PC-3 (cell line): Measurements from ENCODE around the gene SLC4A5. TPM values are rescaled to one million over a fixed set of nuclear protein-coding genes. Genes with fewer than 3 reads are reported as not detected.

Source experiments
- ATAC-seq: fragments of 200-7000 bp; cut with Tn5 transposase; 2 replicates; pipeline ENCODE4 v1.9.1; 2020; ENCODE audit warnings: mild to moderate bottlenecking, moderate library complexity
- BruUV-seq: library from RNA; stranded (reverse); fragments of 400-500 nt; replicated peaks from 2 replicates; lab custom pipeline; 2021; lab: Mats Ljungman, UMichigan
- CTCF ChIA-PET: fragments of 300-600 bp; sonication (Branson Sonifier 250); formaldehyde crosslinking; loops from one replicate; lab custom pipeline; 2022; ENCODE audit warnings: antibody characterized with exemption; lab: Charles Lee
- POLR2A ChIA-PET: fragments of 300-600 bp; sonication (Branson Sonifier 250); formaldehyde crosslinking; loops from one replicate; lab custom pipeline; 2022; ENCODE audit warnings: antibody characterized with exemption; ENCODE audit not compliant: unreplicated experiment; lab: Charles Lee
- DNase-seq: peaks from one replicate; pipeline ENCODE4 v3.0.0-alpha.2; 2015
- H2AFZ ChIP-seq: fragments of 300-600 bp; sonication (generic); 2 replicates; pipeline ENCODE4 v1.6.0; 2016; ENCODE audit warnings: antibody characterized with exemption, low read length
- H3F3A ChIP-seq: fragments of 300-600 bp; sonication (generic); one replicate; pipeline ENCODE4 v1.6.0; 2017; ENCODE audit warnings: antibody characterized with exemption, low read length, control low read depth, mild to moderate bottlenecking; ENCODE audit not compliant: unreplicated experiment
- H3K27ac ChIP-seq: fragments of 300-600 bp; sonication (generic); 2 replicates; pipeline ENCODE4 v1.5.1; 2016; ENCODE audit warnings: mild to moderate bottlenecking, low read length
- H3K27me3 ChIP-seq: fragments of 300-600 bp; sonication (generic); 2 replicates; pipeline ENCODE4 v1.6.1; 2016; ENCODE audit warnings: low read length, mixed read lengths
- H3K36me3 ChIP-seq: fragments of 300-600 bp; sonication (generic); 2 replicates; pipeline ENCODE4 v1.6.1; 2016; ENCODE audit warnings: low read depth, mixed run types, low read length, mixed read lengths
- H3K4me1 ChIP-seq: fragments of 300-600 bp; sonication (generic); 2 replicates; pipeline ENCODE4 v1.5.1; 2016; ENCODE audit warnings: low read length; ENCODE audit not compliant: insufficient read depth
- H3K4me2 ChIP-seq: fragments of 300-600 bp; sonication (generic); 2 replicates; pipeline ENCODE4 v1.6.0; 2016; ENCODE audit warnings: low read length
- H3K4me3 ChIP-seq: fragments of 300-600 bp; sonication (generic); 2 replicates; pipeline ENCODE4 v1.5.1; 2016; ENCODE audit warnings: mild to moderate bottlenecking, low read length, mixed read lengths
- H3K79me2 ChIP-seq: fragments of 300-600 bp; sonication (generic); 2 replicates; pipeline ENCODE4 v1.6.1; 2017; ENCODE audit warnings: low read length, mixed read lengths
- H3K9ac ChIP-seq: fragments of 300-600 bp; sonication (generic); 2 replicates; pipeline ENCODE4 v1.6.0; 2016; ENCODE audit warnings: mild to moderate bottlenecking, low read length
- H3K9me2 ChIP-seq: fragments of 300-600 bp; sonication (generic); replicated peaks from 2 replicates; pipeline ENCODE4 v1.6.1; 2016; ENCODE audit warnings: mixed run types, low read length, mixed read lengths
- H3K9me3 ChIP-seq: fragments of 300-600 bp; sonication (generic); 2 replicates; pipeline ENCODE4 v1.6.1; 2016; ENCODE audit warnings: low read length, mixed read lengths
- H4K20me1 ChIP-seq: fragments of 300-600 bp; sonication (generic); 2 replicates; pipeline ENCODE4 v1.6.1; 2016; ENCODE audit warnings: low read length, mixed read lengths
- CTCF ChIP-seq: fragments of 300-600 bp; sonication (generic); conservative IDR thresholded peaks from 2 replicates; pipeline ENCODE4 v1.5.1; 2017; ENCODE audit warnings: antibody characterized with exemption, low read depth, mild to moderate bottlenecking, low read length
- EZH2 ChIP-seq: fragments of 300-600 bp; sonication (generic); IDR thresholded peaks from one replicate; pipeline ENCODE4 v1.6.1; 2017; ENCODE audit warnings: antibody characterized with exemption, mild to moderate bottlenecking, low read length; ENCODE audit not compliant: unreplicated experiment
- EZH2phosphoT487 ChIP-seq: fragments of 300-600 bp; sonication (generic); IDR thresholded peaks from 2 replicates; pipeline ENCODE4 v1.6.1; 2018; ENCODE audit warnings: mild to moderate bottlenecking, antibody characterized with exemption, low read length, borderline replicate concordance
- intact Hi-C: fragments of 100-400 bp; cut with micrococcal nuclease; formaldehyde crosslinking; loops from 2 replicates; pipeline ENCODE4 v1.9.0; 2023
- total RNA-seq: library from RNA; depleted of rRNA; stranded (reverse); fragments of >200 nt; gene quantifications from 2 replicates; pipeline ENCODE4 v1.2.3, GENCODE V29; 2014

The SLC4A5 gene
- total RNA-seq, 1 experiment from 2014 or later, result 2.4 TPM

DNA sequence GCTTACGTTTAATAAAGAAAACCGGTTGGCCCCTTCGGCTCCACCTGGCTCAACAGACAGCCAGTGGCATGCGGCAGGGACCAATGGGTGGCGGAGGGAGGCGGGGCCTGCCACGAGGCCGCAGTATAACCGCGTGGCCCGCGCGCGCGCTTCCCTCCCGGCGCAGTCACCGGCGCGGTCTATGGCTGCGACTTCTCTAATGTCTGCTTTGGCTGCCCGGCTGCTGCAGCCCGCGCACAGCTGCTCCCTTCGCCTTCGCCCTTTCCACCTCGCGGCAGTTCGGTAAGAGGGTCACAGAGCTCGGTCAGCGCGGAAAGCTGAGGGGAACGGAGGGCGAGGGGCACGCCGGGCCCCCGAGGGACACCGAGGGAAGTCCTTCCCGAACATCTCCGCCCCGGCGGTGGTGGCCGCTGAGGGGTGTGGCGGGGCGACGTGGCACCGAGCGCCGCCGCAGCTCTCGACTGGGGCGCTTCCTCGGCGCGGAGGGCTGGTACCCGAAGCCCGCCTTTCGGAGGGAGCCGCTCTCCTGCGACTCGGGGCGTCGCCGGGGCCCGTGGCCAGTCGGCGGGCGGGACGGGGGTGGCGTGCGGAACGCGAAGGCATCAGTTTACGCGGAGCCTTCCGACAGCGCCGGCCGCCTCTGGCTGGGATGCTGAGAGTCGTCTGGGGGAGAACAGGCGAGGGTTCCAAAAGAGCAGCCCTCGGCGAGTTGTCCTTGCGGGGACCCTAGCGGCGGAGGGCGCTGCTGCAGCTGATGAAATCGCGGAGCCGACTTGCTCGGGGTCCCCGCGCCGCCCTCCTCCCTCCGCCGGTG, 144.5 kb downstream of the SLC4A5 start, which contains the start of gene MTHFD2:
Gene MTHFD2 (plus strand): TSS at position 155 of the 814 bp plus-strand sequence. CDS start 27 bp downstream, at position 182.
- peak within 1 kb of the TSS; percentile 77 for H2AFZ ChIP-seq
- H3K27me3 ChIP-seq, result no peaks in the 10 kb centered on the region
- H3K79me2 ChIP-seq, result peaks cover 52% of the 10 kb centered on the region
- peaks cover 26% of the 10 kb centered on the region for H3K4me1 ChIP-seq
- no peaks in the 10 kb centered on the region for H3F3A ChIP-seq
- TF ChIP-seq CTCF (peak; percentile 71), EZH2phosphoT487 (no peak)
- peak within 1 kb of the TSS; percentile 97 for H3K9ac ChIP-seq
- H3K9me3 ChIP-seq, result no peaks in the 10 kb centered on the region
- peaks cover 5% of the 10 kb centered on the region for H3K36me3 ChIP-seq
- peak within 1 kb of the TSS; percentile 85 for H3K4me3 ChIP-seq
- ChIA-PET CTCF (interaction anchor here (0.6 kb wide), 1 partner anchor 51 kb away, joined by 3 read pairs; no protein-coding TSS in a partner anchor), POLR2A (interaction anchor here (1.0 kb wide), 1 partner anchor 20 kb away, joined by 5 read pairs; the partner anchor contains the start of gene MOB1A)
- H3K27ac ChIP-seq, result peak within 1 kb of the TSS; percentile 78
- peak within 1 kb of the TSS; percentile 83 for H3K4me2 ChIP-seq
- BruUV-seq, result no TSS peak
- DNase-seq (peak; percentile 99), ATAC-seq (peak; percentile 92)
- H4K20me1 ChIP-seq, result peaks cover 39% of the 10 kb centered on the region
- intact Hi-C loops, result loop anchor here (2.0 to 5.0 kb wide), 2 partner anchors 20 to 259 kb away; partner anchors contain the start of genes INO80B, MOB1A and WBP1
- no peaks in the 10 kb centered on the region for H3K9me2 ChIP-seq

GRCh38 chr2:74198023-74198460, 145.2 kb downstream of the SLC4A5 start:
- no peak for DNase-seq
- no peak for ATAC-seq
- peaks cover 46% of the 10 kb centered on the region for H3K79me2 ChIP-seq
- peak overlapping the region; percentile 60 for H2AFZ ChIP-seq
- H3K27ac ChIP-seq, result no peak overlapping the region
- no peaks in the 10 kb centered on the region for H3K9me3 ChIP-seq
- H3K4me3 ChIP-seq, result peak overlapping the region; percentile 85; the same call in 1 of the 2 replicates
- TSS peak; percentile 74 for BruUV-seq
- H3K9me2 ChIP-seq, result no peaks in the 10 kb centered on the region
- H3K4me2 ChIP-seq, result peak overlapping the region; percentile 83
- H4K20me1 ChIP-seq, result peaks cover 39% of the 10 kb centered on the region
- TF ChIP-seq EZH2 (no peak), EZH2phosphoT487 (no peak)
- no peaks in the 10 kb centered on the region for H3F3A ChIP-seq
- H3K27me3 ChIP-seq, result no peaks in the 10 kb centered on the region
- H3K9ac ChIP-seq, result no peak overlapping the region
- intact Hi-C loops, result loop anchor here (2.0 to 5.0 kb wide), 2 partner anchors 19 to 259 kb away; partner anchors contain the start of genes INO80B, MOB1A and WBP1
- peaks cover 26% of the 10 kb centered on the region for H3K4me1 ChIP-seq
- POLR2A ChIA-PET, result no interaction called here
- CTCF ChIA-PET, result interaction anchor here (0.6 kb wide), 1 partner anchor 51 kb away, joined by 3 read pairs; no protein-coding TSS in a partner anchor
- peaks cover 5% of the 10 kb centered on the region for H3K36me3 ChIP-seq

GRCh38 chr2:74197049-74197448, 146.2 kb downstream of the SLC4A5 start:
- no peaks in the 10 kb centered on the region for H3K9me3 ChIP-seq
- H3K4me1 ChIP-seq, result peaks cover 26% of the 10 kb centered on the region
- no peaks in the 10 kb centered on the region; the same call in 1 of the 2 replicates for H3K36me3 ChIP-seq
- DNase-seq (no peak), ATAC-seq (no peak)
- no peak overlapping the region for H3K9ac ChIP-seq
- H3K79me2 ChIP-seq, result peaks cover 36% of the 10 kb centered on the region
- TF ChIP-seq EZH2phosphoT487 (no peak), CTCF (no peak), EZH2 (no peak)
- H2AFZ ChIP-seq, result no peak overlapping the region
- ChIA-PET POLR2A (no interaction called here), CTCF (no interaction called here)
- H3K4me2 ChIP-seq, result no peak overlapping the region
- H3F3A ChIP-seq, result no peaks in the 10 kb centered on the region
- no peak overlapping the region for H3K4me3 ChIP-seq
- H4K20me1 ChIP-seq, result peaks cover 29% of the 10 kb centered on the region
- H3K27ac ChIP-seq, result no peak overlapping the region
- H3K9me2 ChIP-seq, result no peaks in the 10 kb centered on the region
- no TSS peak for BruUV-seq
- intact Hi-C loops, result loop anchor here (5.0 kb wide), 1 partner anchor 260 kb away; the partner anchor contains the start of genes INO80B and WBP1
- H3K27me3 ChIP-seq, result no peaks in the 10 kb centered on the region
